Heart left ventricle (tissue), 16 donors: ENCODE results near the gene BCL6. TPM values are rescaled to one million over a fixed set of nuclear protein-coding genes. Genes with fewer than 3 reads are reported as not detected.
A peak's percentile ranks its signal among the peaks of the same experiment; 100 is the strongest.

Experiments
- ATAC-seq, 4 donors: fragments of 200-7000 bp; cut with Tn5 transposase; one replicate each; pipeline ENCODE4 v1.9.1; 2020 to 2022; ENCODE audit warnings: moderate library complexity in 4 of 4, mild to moderate bottlenecking in 3 of 4, moderate number of reproducible peaks in 1 of 4
- DNase-seq, 5 donors: peaks; one replicate each; pipeline ENCODE4 v3.0.0-alpha.2; 2020
- H3K27ac ChIP-seq, 12 donors: fragments of 200-600 bp; sonication (generic) in 4 of 12; one replicate each; pipeline versions ENCODE4 v1.5.0 to v1.8.0; 2016 to 2022; ENCODE audit warnings: mild to moderate bottlenecking in 2 of 12
- H3K27me3 ChIP-seq, 9 donors: fragments of 200-600 bp; sonication (generic) in 2 of 9; one replicate each; pipeline versions ENCODE4 v1.5.1 to v1.8.0; 2016 to 2022; ENCODE audit warnings: mild to moderate bottlenecking in 3 of 9
- H3K36me3 ChIP-seq, 9 donors: fragments of 200-600 bp; sonication (generic) in 2 of 9; one replicate each; pipeline versions ENCODE4 v1.5.0 to v1.8.0; 2018 to 2022; ENCODE audit warnings: mild to moderate bottlenecking in 2 of 9
- H3K4me1 ChIP-seq, 12 donors: fragments of 200-600 bp; sonication (generic) in 4 of 12; one replicate each; pipeline versions ENCODE4 v1.5.0 to v1.8.0; 2016 to 2022; ENCODE audit warnings: mild to moderate bottlenecking in 3 of 12
- H3K4me3 ChIP-seq, 12 donors: fragments of 200-600 bp; sonication (generic) in 4 of 12; one replicate each; pipeline versions ENCODE4 v1.5.0 to v1.8.0; 2017 to 2022; ENCODE audit warnings: mild to moderate bottlenecking in 9 of 12, moderate library complexity in 4 of 12
- H3K9me3 ChIP-seq, 12 donors: fragments of 200-600 bp; sonication (generic) in 4 of 12; one replicate each; pipeline versions ENCODE4 v1.5.0 to v1.8.0; 2016 to 2022; ENCODE audit warnings: mild to moderate bottlenecking in 1 of 12
- CTCF ChIP-seq, 12 donors: fragments of 200-600 bp; sonication (generic) in 4 of 12; IDR thresholded peaks; one replicate each; pipeline versions ENCODE4 v1.5.0 to v1.8.0; 2018 to 2022; ENCODE audit warnings: antibody characterized with exemption in 12 of 12, mild to moderate bottlenecking in 5 of 12
- POLR2A ChIP-seq, 2 donors: fragments of 450-650 bp; IDR thresholded peaks; one replicate each; pipeline ENCODE4 v1.6.1; 2017; ENCODE audit warnings: antibody characterized with exemption in 2 of 2, mild to moderate bottlenecking in 2 of 2, moderate library complexity in 2 of 2
- WGBS, 4 donors: extraction: QIAGEN DNeasy Blood & Tissue Kit in 2 of 4; methylation state at CpG; one replicate each; pipeline versions ENCODE4 v1.1.5 to v1.1.7; 2013 to 2018; 5-methylcytosine and 5-hydroxymethylcytosine counted together
- intact Hi-C, 10 donors: fragments of 100-400 bp; cut with DNase I; formaldehyde crosslinking; loops; one replicate each; pipeline versions ENCODE4 v1.11.1 to v1.14.2; 2022
- polyA plus RNA-seq, 2 donors: library from polyadenylated mRNA; stranded (reverse); fragments of 200-250 nt; gene quantifications; one replicate each; pipeline ENCODE4 v1.2.3, GENCODE V29; 2013
- total RNA-seq, 9 donors: library from RNA; depleted of rRNA in 2 of 9; stranded (reverse); fragments of >200 nt in 2 of 9; fragmentation: NEBNext Ultra II Directional in 3 of 9; extraction: Animal tissue kit (Norgen Biotek cat#: 25700) in 3 of 9; gene quantifications; one replicate each; pipeline versions ENCODE4 v1.1.0 to v1.2.4, GENCODE V29; 2016 to 2023
- donor health status: ischemic (EF 13 %, LVEDD 7.1; RV severe dilation, severe dysfunction).
- donor health status: healthy with polysubstance abuse.
- donor health status: DM: no; HTN: yes; CAD: no.
- donor health status: DM: no; HTN: no; CAD: no.
- donor health status: ischemic (EF 25% LVEDD 6.9; RV normal size, moderate dysfunction).
- donor health status: ischemic (EF 25% LVEDD 5.7; RV mildly dilated, moderate dysfunction).
- donor health status: healthy.
- donor health status: DM: yes; HTN: yes; CAD: no.
- donor health status: ischemic (EF 35%, LVEDD 5.7; RV mildly dilated, moderate dysfunction).
- donor health status: nonischemic (EF 11% LVEDD 7.7; RV severe dilation, severe dysfunction).
- donor health status: DM: yes; HTN: yes; CAD: no.
- donor health status: PGD.
- donor health status: ischemic (EF 29% LVEDD 5.4; RV normal size, mild dysfunction).
- donor health status: nonischemic (EF 23%, LVEDD 6.1; RV moderate dilation, normal function).

BCL6 gene
- total and polyA plus RNA-seq, 11 donors, result 29.3 to 109 (median 45.7) TPM

DNA sequence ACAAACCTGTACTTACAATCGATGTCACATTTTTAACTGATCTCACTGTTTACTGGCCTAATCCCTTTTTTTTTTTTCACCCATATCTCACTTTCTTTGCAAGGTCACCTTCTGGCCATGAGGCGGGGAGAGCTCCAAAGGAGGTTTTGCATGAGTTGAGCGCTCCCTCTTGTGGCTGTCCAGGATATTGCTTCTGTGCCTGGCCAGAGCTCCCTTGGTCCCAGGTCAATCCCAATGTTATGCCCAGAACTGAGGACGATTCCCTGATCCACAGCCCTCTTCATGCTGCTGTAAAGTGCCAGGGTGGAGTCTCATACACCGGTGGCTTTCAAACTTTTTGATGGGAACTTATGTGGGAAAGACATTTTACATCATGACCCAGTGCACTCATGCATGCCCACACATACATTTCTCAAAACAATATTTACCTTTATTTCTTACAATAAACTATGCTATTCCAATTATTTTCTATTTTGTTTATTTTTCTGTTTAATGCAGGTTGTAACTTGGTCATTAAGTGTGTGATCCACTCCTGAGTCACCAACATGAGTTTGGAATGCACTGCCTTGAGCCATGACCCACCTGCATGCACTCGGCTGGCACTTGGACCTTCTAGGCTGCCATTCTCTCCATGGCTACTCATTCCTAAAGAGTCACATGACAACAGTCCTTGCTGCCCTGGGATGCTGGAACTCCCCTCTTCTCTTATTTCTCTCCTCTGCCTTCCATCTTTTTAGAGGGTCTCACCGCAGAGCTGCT, 65.5 kb downstream of the BCL6 start:
- DNase-seq (peak; percentile 69 to 76 (median 74)), ATAC-seq (peak; percentile 85 to 96 (median 94))
- intact Hi-C loops, result loop anchor here (1.0 to 5.0 kb wide), 13 partner anchors 32 to 460 kb away; no protein-coding TSS in a partner anchor
- TF ChIP-seq CTCF (IDR thresholded peaks at IDR 0.05) (peak; percentile 83 to 95 (median 90)), POLR2A (IDR thresholded peaks at IDR 0.05) (no peak)
- Histone ChIP-seq H3K4me1 (peaks cover 0 to 11% (median 6%) of the 10 kb centered on the region in 12 donors), H3K4me3 (no peak overlapping the region), H3K9me3 (peaks cover 0 to 4% (median 0%) of the 10 kb centered on the region in 12 donors), H3K36me3 (no peaks in the 10 kb centered on the region), H3K27me3 (peaks cover 0 to 25% (median 0%) of the 10 kb centered on the region in 9 donors), H3K27ac (no peak overlapping the region)
- WGBS, 4 donors, result 29 to 33% (median 32%) methylated on average over 7 of the region's 7 CpGs

DNA sequence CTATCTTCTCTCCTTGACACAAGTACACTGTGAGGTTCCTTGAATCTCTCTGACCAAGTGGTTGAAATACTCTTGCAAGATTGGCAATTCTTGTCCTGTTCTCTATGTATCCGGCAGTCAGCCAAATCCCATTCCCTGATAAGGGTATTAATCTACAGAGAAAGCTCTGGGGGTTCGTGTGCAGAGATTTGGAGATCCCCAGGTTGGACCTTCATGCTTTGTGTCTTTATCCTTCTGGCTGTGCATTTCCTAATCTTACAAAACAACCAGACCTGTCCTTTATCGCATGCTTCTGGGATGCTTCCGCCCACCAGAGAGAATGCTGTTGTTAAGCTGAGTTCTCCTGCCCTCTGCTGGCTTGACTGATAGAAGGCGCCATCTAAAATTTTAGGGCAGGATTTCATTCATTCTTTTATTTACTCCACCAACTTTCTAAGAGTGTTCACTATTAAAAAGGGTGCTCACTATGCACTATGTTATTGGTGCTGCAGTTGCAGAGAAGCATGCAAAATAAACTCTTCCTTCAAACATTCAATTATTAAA, 66.5 kb downstream of the BCL6 start:
- intact Hi-C loops, result loop anchor here (1.0 to 5.0 kb wide), 11 partner anchors 34 to 458 kb away; no protein-coding TSS in a partner anchor
- WGBS, 4 donors, result 10 to 17% (median 15%) methylated on average over 5 of the region's 5 CpGs
- DNase-seq (peak in 3 of 5 donors; percentile 35 to 51 (median 42)), ATAC-seq (peak; percentile 58 to 83 (median 74))
- peaks cover 0 to 11% (median 6%) of the 10 kb centered on the region in 12 donors for H3K4me1 ChIP-seq
- H3K27me3 ChIP-seq, result peaks cover 0 to 35% (median 0%) of the 10 kb centered on the region in 9 donors
- no peaks in the 10 kb centered on the region for H3K9me3 ChIP-seq
- TF ChIP-seq POLR2A (IDR thresholded peaks at IDR 0.05), result no peak
- peak; percentile 31 to 75 (median 60) for TF ChIP-seq CTCF (IDR thresholded peaks at IDR 0.05)
- no peaks in the 10 kb centered on the region for H3K36me3 ChIP-seq
- H3K4me3 ChIP-seq, result no peak overlapping the region
- no peak overlapping the region for H3K27ac ChIP-seq

- intact Hi-C loops, result loop anchor here (2.0 to 5.0 kb wide), 7 partner anchors 35 to 457 kb away; no protein-coding TSS in a partner anchor
- no peak for DNase-seq
- 40 to 55% (median 51%) methylated on average over 1 of the region's 1 CpG for WGBS, 4 donors
- H3K36me3 ChIP-seq, result no peaks in the 10 kb centered on the region
- H3K27ac ChIP-seq, result no peak overlapping the region
- peaks cover 0 to 42% (median 4%) of the 10 kb centered on the region in 9 donors for H3K27me3 ChIP-seq
- no peak for TF ChIP-seq CTCF (IDR thresholded peaks at IDR 0.05)
- no peak for ATAC-seq
- peaks cover 0 to 11% (median 6%) of the 10 kb centered on the region in 12 donors for H3K4me1 ChIP-seq
- H3K4me3 ChIP-seq, result no peak overlapping the region
- H3K9me3 ChIP-seq, result no peaks in the 10 kb centered on the region
Measured at GRCh38 chr3:187677604-187678003, 67.7 kb downstream of the BCL6 start.

- Histone ChIP-seq H3K9me3 (no peaks in the 10 kb centered on the region), H3K4me1 (no peaks in the 10 kb centered on the region), H3K36me3 (no peaks in the 10 kb centered on the region), H3K4me3 (no peak overlapping the region), H3K27ac (no peak overlapping the region), H3K27me3 (peaks cover 0 to 59% (median 6%) of the 10 kb centered on the region in 9 donors)
- intact Hi-C loops, result no loop called here
- no peak for DNase-seq
- 21 to 45% (median 37%) methylated on average over 3 of the region's 3 CpGs for WGBS, 4 donors
- no peak for TF ChIP-seq CTCF (IDR thresholded peaks at IDR 0.05)
- TF ChIP-seq POLR2A (IDR thresholded peaks at IDR 0.05), result no peak
- no peak for ATAC-seq
Measured at GRCh38 chr3:187673012-187673411, 72.3 kb downstream of the BCL6 start.
